Embryonic facial prominence (tissue), 1 donor: ENCODE measurements around the gene PHF12.

Source experiments
- DNase-seq: peaks from one replicate; pipeline ENCODE4 v3.0.0-alpha.2; 2016; ENCODE audit errors: extremely low spot score

The PHF12 gene

DNA sequence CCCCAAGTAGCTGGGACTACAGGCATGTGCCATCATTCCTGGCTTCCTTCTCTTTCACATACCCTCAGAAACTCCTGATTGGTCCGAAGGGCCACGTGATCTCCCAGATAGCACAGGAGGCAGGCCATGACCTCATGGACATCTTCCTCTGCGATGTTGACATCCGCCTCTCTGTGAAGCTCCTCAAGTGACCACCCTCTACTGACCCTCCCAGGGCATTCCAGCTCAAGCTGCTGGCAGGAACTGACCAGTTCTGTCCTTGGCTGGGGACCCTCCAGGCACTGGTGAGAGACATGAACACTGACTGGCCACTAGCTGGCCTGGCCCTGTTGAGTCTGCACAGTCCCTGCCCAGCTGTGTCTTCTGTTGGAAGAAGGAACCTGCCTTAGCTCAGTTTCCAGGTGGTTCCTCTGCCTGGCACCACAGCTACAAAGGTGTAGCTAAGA lies 90.9 kb downstream of the PHF12 start:
- DNase-seq: no peak

DNA sequence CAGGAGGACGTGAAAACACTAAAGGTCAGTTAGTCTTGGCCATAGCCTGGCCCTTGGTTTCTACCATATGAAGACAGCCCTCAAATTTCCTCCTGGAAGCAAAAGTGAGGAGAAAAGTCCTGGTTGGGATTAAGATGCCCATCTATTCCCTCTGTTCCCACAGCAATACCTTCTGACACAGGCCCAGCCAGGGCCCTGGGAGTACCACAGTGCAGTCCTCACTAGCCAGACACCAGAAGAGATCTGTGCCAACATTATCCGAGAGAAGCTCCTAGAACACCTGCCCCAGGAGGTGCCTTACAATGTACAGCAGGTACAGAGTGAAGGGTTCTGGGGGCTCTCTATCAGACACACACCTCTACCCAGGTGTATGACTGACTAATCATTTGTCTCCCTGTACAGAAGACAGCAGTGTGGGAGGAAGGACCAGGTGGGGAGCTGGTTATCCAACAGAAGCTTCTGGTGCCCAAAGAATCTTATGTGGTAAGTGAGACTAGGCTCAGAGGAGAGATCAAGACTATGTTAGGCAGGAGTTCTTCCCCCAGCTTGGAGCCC lies 92.4 kb downstream of the PHF12 start:
- DNase-seq: no peak

DNA sequence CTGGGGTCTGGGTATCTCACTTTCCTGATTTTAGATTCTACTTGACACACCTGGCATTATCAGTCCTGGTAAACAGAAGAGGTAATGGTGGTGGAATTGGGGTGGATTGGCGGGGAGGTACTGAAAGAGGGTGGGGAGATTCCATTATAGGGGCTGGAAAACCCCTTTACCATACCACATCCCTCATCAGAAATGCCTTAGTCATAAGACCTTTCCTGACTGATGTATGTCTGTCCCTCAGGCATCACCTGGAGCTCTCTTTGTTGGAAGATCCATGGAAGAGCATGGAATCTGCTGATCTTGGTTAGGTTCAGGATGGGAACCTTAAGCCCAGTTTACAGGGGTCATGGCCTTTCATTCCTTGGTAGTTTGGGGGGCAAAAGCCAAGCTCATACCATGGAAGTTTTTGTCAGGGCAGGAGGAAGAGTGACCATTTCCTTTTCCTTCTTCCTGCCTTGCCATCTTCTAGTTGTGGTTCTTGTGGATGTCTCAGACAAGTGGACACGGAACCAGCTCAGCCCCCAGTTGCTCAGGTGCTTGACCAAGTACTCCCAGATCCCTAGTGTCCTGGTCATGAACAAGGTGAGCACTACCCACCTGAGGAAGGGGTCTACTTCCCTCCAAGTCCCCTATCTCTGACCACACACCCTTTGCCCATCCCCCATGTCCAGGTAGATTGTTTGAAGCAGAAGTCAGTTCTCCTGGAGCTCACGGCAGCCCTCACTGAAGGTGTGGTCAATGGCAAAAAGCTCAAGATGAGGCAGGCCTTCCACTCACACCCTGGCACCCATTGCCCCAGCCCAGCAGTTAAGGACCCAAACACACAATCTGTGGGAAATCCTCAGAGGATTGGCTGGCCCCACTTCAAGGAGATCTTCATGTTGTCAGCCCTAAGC lies 93.2 kb downstream of the PHF12 start:
- no peak for DNase-seq

DNA sequence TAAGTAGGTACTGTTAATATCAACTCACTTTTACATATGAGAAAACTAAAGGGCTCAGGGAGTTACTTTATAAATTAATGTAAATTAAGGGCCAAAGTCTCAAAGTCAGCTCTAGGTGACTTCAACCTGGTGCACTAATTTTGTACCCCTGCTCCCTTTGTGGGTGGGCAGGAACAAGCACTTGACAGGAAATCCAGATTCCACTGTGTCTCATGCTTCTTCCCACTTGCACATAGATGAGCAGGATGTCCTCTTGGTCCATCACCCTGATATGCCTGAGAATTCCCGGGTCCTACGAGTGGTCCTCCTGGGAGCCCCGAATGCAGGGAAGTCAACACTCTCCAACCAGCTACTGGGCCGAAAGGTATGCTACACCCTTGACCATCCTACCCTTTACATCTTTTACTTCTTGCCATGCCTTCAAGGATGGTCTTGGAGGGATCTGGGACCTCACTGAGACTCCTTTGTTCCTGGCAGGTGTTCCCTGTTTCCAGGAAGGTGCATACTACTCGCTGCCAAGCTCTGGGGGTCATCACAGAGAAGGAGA lies 95.2 kb downstream of the PHF12 start:
- no peak for DNase-seq

DNA sequence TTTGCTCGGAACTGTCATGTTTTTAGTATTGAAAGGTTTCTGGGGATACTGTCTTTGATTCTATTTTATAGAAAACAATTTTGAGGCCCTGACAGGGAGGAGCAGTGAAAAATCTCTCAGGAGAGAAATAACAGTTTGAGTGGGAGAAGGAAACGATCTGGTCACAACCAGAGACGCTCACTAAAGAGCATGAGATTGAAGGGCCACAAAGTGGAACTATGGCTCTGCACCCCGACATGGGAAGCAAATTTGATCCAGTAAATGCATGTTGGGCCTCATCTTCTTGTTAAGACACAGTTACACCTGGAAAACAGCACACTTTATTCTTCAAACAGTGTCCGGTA lies 96.0 kb downstream of the PHF12 start:
- no peak for DNase-seq
